ENCODE data around the gene GAB2.
"Not testable (repeated sequence)": the region's sequence is repeated elsewhere in the genome, so short reads cannot be mapped to it uniquely, and the experiment has no call there.

Gene GAB2

GRCh38 chr11:78417175-78417887 lies at the start of gene GAB2:
Gene GAB2 (minus strand): TSS chr11:78417820. CDS start chr11:78417720, 100 bp downstream.
- no peak for TF ChIP-seq CTCF (IDR thresholded peaks at IDR 0.05; ENCODE audit: low read depth, low read length, missing control alignments)
- DNase-seq (ENCODE audit: extremely low read depth, low read depth): no peak
- peak within 1 kb of the TSS; percentile 59 for H3K4me3 ChIP-seq (replicated peaks; ENCODE audit: low read depth, low read length)

- TF ChIP-seq CTCF (IDR thresholded peaks at IDR 0.05; ENCODE audit: low read depth, low read length, missing control alignments): no peak
- DNase-seq (ENCODE audit: extremely low read depth, low read depth): no peak
Measured at GRCh38 chr11:78467370-78467769, 49.8 kb upstream of the GAB2 start.

GRCh38 chr11:78465169-78465942 lies 47.7 kb upstream of the GAB2 start:
- H3K4me3 ChIP-seq (replicated peaks; ENCODE audit: low read depth, low read length): no peak overlapping the region
- no peak for DNase-seq (ENCODE audit: extremely low read depth, low read depth)
- TF ChIP-seq CTCF (IDR thresholded peaks at IDR 0.05; ENCODE audit: low read depth, low read length, missing control alignments): no peak

More at GRCh38 chr11:78467370-78467769, 49.8 kb upstream of the GAB2 start:
- no peak overlapping the region for H3K4me3 ChIP-seq (replicated peaks; ENCODE audit: low read depth, low read length)

- not testable (repeated sequence) for H3K4me3 ChIP-seq (replicated peaks; ENCODE audit: low read depth, low read length); DNase-seq (ENCODE audit: extremely low read depth, low read depth)
Measured at GRCh38 chr11:78464787-78465168, 47.2 kb upstream of the GAB2 start.

- no peak for TF ChIP-seq CTCF (IDR thresholded peaks at IDR 0.05; ENCODE audit: low read depth, low read length, missing control alignments)
- DNase-seq (ENCODE audit: extremely low read depth, low read depth): no peak
Measured at GRCh38 chr11:78460471-78460870, 42.9 kb upstream of the GAB2 start.

GRCh38 chr11:78459738-78460137 lies 42.1 kb upstream of the GAB2 start:
- no peak for TF ChIP-seq CTCF (IDR thresholded peaks at IDR 0.05; ENCODE audit: low read depth, low read length, missing control alignments)

More at GRCh38 chr11:78460471-78460870, 42.9 kb upstream of the GAB2 start:
- no peak overlapping the region for H3K4me3 ChIP-seq (replicated peaks; ENCODE audit: low read depth, low read length)

GRCh38 chr11:78457448-78457847 lies 39.8 kb upstream of the GAB2 start:
- DNase-seq (ENCODE audit: extremely low read depth, low read depth): no peak
- TF ChIP-seq CTCF (IDR thresholded peaks at IDR 0.05; ENCODE audit: low read depth, low read length, missing control alignments): no peak
- no peak overlapping the region for H3K4me3 ChIP-seq (replicated peaks; ENCODE audit: low read depth, low read length)

More at GRCh38 chr11:78459738-78460137, 42.1 kb upstream of the GAB2 start:
- no peak overlapping the region for H3K4me3 ChIP-seq (replicated peaks; ENCODE audit: low read depth, low read length)
- no peak for DNase-seq (ENCODE audit: extremely low read depth, low read depth)
